GM12878 (cell line): Measurements from ENCODE around the gene HBP1. TPM values are rescaled to one million over a fixed set of nuclear protein-coding genes. Genes with fewer than 3 reads are reported as not detected.

Source experiments
- ATAC-seq: fragments of 200-7000 bp; cut with Tn5 transposase; 3 replicates; pipeline ENCODE4 v1.9.1; 2020; ENCODE audit warnings: mild to moderate bottlenecking, moderate library complexity
- BruUV-seq: library from RNA; stranded (reverse); fragments of 400-500 nt; replicated peaks from 2 replicates; lab custom pipeline; 2021; lab: Mats Ljungman, UMichigan
- CTCF ChIA-PET: fragments of 300-600 bp; sonication (Branson Sonifier 250); formaldehyde crosslinking; extraction: SDS; loops from one replicate; lab custom pipeline; 2021; ENCODE audit warnings: inconsistent platforms; lab: Yijun Ruan, JAX
- POLR2A ChIA-PET: fragments of 350-600 bp; formaldehyde crosslinking; extraction: SDS; loops from one replicate; lab custom pipeline; 2021; ENCODE audit warnings: inconsistent platforms; lab: Charles Lee
- RAD21 ChIA-PET: fragments of 300-600 bp; sonication (Branson Sonifier 250); formaldehyde crosslinking; loops from one replicate; lab custom pipeline; 2023; ENCODE audit warnings: antibody characterized with exemption; ENCODE audit not compliant: unreplicated experiment; lab: Charles Lee
- SMC1A ChIA-PET: fragments of 300-600 bp; sonication (Branson Sonifier 250); formaldehyde crosslinking; loops from one replicate; lab custom pipeline; 2023; ENCODE audit not compliant: unreplicated experiment, uncharacterized antibody; lab: Charles Lee
- DNase-seq: peaks from one replicate; pipeline ENCODE4 v3.0.0-alpha.2; 2011; ENCODE audit warnings: low read depth, low spot score
- FAIRE-seq: peaks from 3 replicates; lab custom pipeline; 2011; peaks lifted over from hg19 to GRCh38; lab: Jason Lieb, UNC
- H2AFZ ChIP-seq: 2 replicates; pipeline ENCODE4 v1.6.0; 2011; ENCODE audit warnings: low read depth, low read length, control low read depth; ENCODE audit not compliant: control insufficient read depth
- H3K27ac ChIP-seq: 2 replicates; pipeline ENCODE4 v1.5.1; 2011; ENCODE audit warnings: control low read depth; ENCODE audit not compliant: control insufficient read depth, insufficient read depth
- H3K27me3 ChIP-seq, 2 experiments: replicated peaks in 1 of 2; 2 replicates each; pipeline versions ENCODE4 v1.6.0 to v1.6.1; 2011; ENCODE audit warnings: low read length in 1 of 2; ENCODE audit not compliant: control insufficient read depth in 2 of 2, insufficient read depth in 2 of 2
- H3K36me3 ChIP-seq, 2 experiments: 2 replicates each; pipeline ENCODE4 v1.5.1; 2011; ENCODE audit warnings: low read length in 1 of 2; ENCODE audit not compliant: control insufficient read depth in 2 of 2, insufficient read depth in 2 of 2
- H3K4me1 ChIP-seq: 2 replicates; pipeline ENCODE4 v1.6.1; 2011; ENCODE audit warnings: mild to moderate bottlenecking, low read length, moderate library complexity, mixed read lengths; ENCODE audit not compliant: control insufficient read depth, insufficient read depth
- H3K4me2 ChIP-seq: 2 replicates; pipeline ENCODE4 v1.6.0; 2011; ENCODE audit warnings: control low read depth; ENCODE audit not compliant: control insufficient read depth, insufficient read depth
- H3K4me3 ChIP-seq: fragments of 200-600 bp; sonication (generic); 2 replicates; pipeline ENCODE4 v1.5.1; 2016
- H3K79me2 ChIP-seq: 2 replicates; pipeline ENCODE4 v1.6.0; 2011; ENCODE audit warnings: low read length; ENCODE audit not compliant: control insufficient read depth, insufficient read depth
- H3K9ac ChIP-seq: 2 replicates; pipeline ENCODE4 v1.8.0; 2011; ENCODE audit warnings: low read length, control low read depth, mixed read lengths; ENCODE audit not compliant: control insufficient read depth, insufficient read depth
- H3K9me3 ChIP-seq: replicated peaks from 3 replicates; pipeline ENCODE4 v1.5.1; 2011; ENCODE audit warnings: mild to moderate bottlenecking, low read length; ENCODE audit not compliant: control insufficient read depth, insufficient read depth
- H4K20me1 ChIP-seq: 2 replicates; pipeline ENCODE4 v1.6.0; 2011; ENCODE audit not compliant: control insufficient read depth, insufficient read depth
- BHLHE40 ChIP-seq, 2 experiments: fragments of 450-650 bp in 1 of 2; IDR thresholded peaks; 2 replicates each; pipeline ENCODE4 v1.6.1; 2011 to 2017; ENCODE audit warnings: low read depth in 2 of 2, borderline replicate concordance in 1 of 2, improper control_type of control experiment in 1 of 2, low read length in 1 of 2, mild to moderate bottlenecking in 1 of 2
- CBX3 ChIP-seq: fragments of 200-600 bp; sonication (generic); IDR thresholded peaks from 2 replicates; pipeline ENCODE4 v1.6.1; 2016; ENCODE audit warnings: low read depth, borderline replicate concordance
- DPF2 ChIP-seq: fragments of 450-650 bp; IDR thresholded peaks from 2 replicates; pipeline ENCODE4 v1.6.1; 2017; ENCODE audit warnings: mild to moderate bottlenecking
- ESRRA ChIP-seq: IDR thresholded peaks from 2 replicates; pipeline ENCODE4 v1.6.1; 2012; ENCODE audit warnings: mild to moderate bottlenecking, low read length, improper control_type of control experiment
- ETV6 ChIP-seq, 2 experiments: fragments of 450-650 bp in 1 of 2; IDR thresholded peaks in 1 of 2; conservative IDR thresholded peaks in 1 of 2; 2 replicates each; pipeline ENCODE4 v1.6.1; 2014; ENCODE audit warnings: antibody characterized with exemption in 1 of 2, borderline replicate concordance in 1 of 2, low read depth in 1 of 2, mild to moderate bottlenecking in 1 of 2, moderate library complexity in 1 of 2
- EZH2 ChIP-seq: IDR thresholded peaks from 2 replicates; pipeline ENCODE4 v1.6.1; 2012; ENCODE audit warnings: low read depth, mild to moderate bottlenecking, control low read depth, inconsistent platforms, low read length, borderline replicate concordance; ENCODE audit not compliant: control insufficient read depth
- FOXK2 ChIP-seq: fragments of 450-650 bp; IDR thresholded peaks from 2 replicates; pipeline ENCODE4 v1.6.1; 2017; ENCODE audit warnings: mild to moderate bottlenecking, moderate library complexity
- FOXM1 ChIP-seq: IDR thresholded peaks from 2 replicates; pipeline ENCODE4 v1.6.1; 2012; ENCODE audit warnings: low read depth, mild to moderate bottlenecking, inconsistent platforms, low read length, moderate library complexity
- GATAD2B ChIP-seq: fragments of 450-650 bp; conservative IDR thresholded peaks from 2 replicates; pipeline ENCODE4 v1.6.1; 2017; ENCODE audit warnings: low read depth, mild to moderate bottlenecking, moderate library complexity
- KDM1A ChIP-seq: fragments of 200-600 bp; sonication (generic); IDR thresholded peaks from 2 replicates; pipeline ENCODE4 v1.6.1; 2016; ENCODE audit warnings: borderline replicate concordance
- PML ChIP-seq: IDR thresholded peaks from 2 replicates; pipeline ENCODE4 v1.6.1; 2012; ENCODE audit warnings: low read length, inconsistent platforms
- POLR2AphosphoS2 ChIP-seq: IDR thresholded peaks from 2 replicates; pipeline ENCODE4 v1.6.1; 2011; ENCODE audit warnings: low read depth, mild to moderate bottlenecking, low read length, improper control_type of control experiment, moderate library complexity
- USF1 ChIP-seq: IDR thresholded peaks from 2 replicates; pipeline ENCODE4 v1.6.1; 2011; ENCODE audit warnings: borderline replicate concordance, low read depth, mild to moderate bottlenecking, moderate library complexity, mixed read lengths, low read length; ENCODE audit not compliant: insufficient read depth; ENCODE audit errors: extremely low read length
- WGBS: methylation state at CpG from one replicate; pipeline ENCODE4 v1.1.6; 2016; ENCODE audit warnings: low lambda C conversion rate; ENCODE audit not compliant: insufficient replicate concordance, insufficient coverage; ENCODE audit errors: missing lambda C conversion rate; 5-methylcytosine and 5-hydroxymethylcytosine counted together
- in situ Hi-C: fragments of 300-500 bp; cut with MboI; formaldehyde crosslinking; loops from 9 replicates; pipeline ENCODE4 v1.14.3; 2018; ENCODE audit warnings: mixed read lengths
- intact Hi-C: fragments of 100-400 bp; cut with micrococcal nuclease; formaldehyde crosslinking; loops from one replicate; pipeline ENCODE4 v1.14.2; 2022; ENCODE audit not compliant: unreplicated experiment
- polyA plus RNA-seq, 11 experiments: library from polyadenylated mRNA; depleted of rRNA in 4 of 11; unstranded in 6 of 11; stranded (reverse) in 5 of 11; fragments of >200 nt; fragmentation: Nextera tagmentation in 4 of 11; fragmentation: Illumina TruSeq in 1 of 11; extraction: Ambion mirVana in 4 of 11; extraction: Trizol in 1 of 11; gene quantifications; 1 replicate in 1 of 11; 2 replicates in 10 of 11; pipeline versions ENCODE4 v1.2.1 to v1.2.3, GENCODE V29; 2011 to 2016; ENCODE audit warnings: inconsistent platforms in 2 of 11, missing spikeins in 2 of 11, low read depth in 1 of 11
- total RNA-seq, 4 experiments: library from RNA; depleted of rRNA in 3 of 4; stranded (reverse); fragments of >200 nt in 3 of 4; fragmentation: Illumina TruSeq in 1 of 4; extraction: Trizol in 1 of 4; gene quantifications; 2 replicates each; pipeline versions ENCODE4 v1.2.1 to v1.2.3, GENCODE V29; 2013 to 2021
- TF ChIP-seq, protein P1 (sequence below): fragments of 450-650 bp; IDR thresholded peaks from 2 replicates; pipeline ENCODE4 v1.6.1; 2016; ENCODE audit warnings: mild to moderate bottlenecking, moderate library complexity, borderline replicate concordance
- TF ChIP-seq, protein P2 (sequence below), 3 experiments: IDR thresholded peaks in 2 of 3; conservative IDR thresholded peaks in 1 of 3; 2 replicates each; pipeline ENCODE4 v1.5.1; 2011; ENCODE audit warnings: low read depth in 3 of 3, low read length in 3 of 3, mild to moderate bottlenecking in 3 of 3, control low read depth in 2 of 3, moderate library complexity in 2 of 3, inconsistent platforms in 1 of 3, mixed read lengths in 1 of 3; ENCODE audit not compliant: control insufficient read depth in 2 of 3, insufficient read depth in 1 of 3; ENCODE audit errors: extremely low read depth in 1 of 3

HBP1 gene
- total and polyA plus RNA-seq, 10 of the 15 experiments (the other 5 are each of a cell fraction or from before 2014, with no cell fraction given) = 5.8 to 30.9 (median 9.4) TPM

DNA sequence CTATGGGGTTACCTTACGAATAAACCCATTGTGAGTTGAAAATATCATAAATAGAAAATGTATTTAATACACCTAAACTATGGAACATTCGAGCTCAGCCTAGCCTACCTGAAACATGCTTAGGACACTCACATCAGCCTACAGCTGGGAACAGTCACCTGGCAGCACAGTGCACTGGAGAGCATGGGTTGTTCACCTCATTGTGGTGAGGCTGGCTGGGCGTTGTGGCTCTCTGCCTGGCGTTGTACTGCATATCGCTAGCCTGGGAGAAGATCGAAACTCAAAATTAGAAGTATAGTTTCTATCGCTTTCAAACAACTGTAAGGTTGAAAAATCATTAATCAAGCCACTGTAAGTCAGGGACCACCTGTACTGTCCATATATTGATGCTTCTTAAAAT lies 17.3 kb upstream of the HBP1 start (continued):
- TF ChIP-seq, protein P1, sequence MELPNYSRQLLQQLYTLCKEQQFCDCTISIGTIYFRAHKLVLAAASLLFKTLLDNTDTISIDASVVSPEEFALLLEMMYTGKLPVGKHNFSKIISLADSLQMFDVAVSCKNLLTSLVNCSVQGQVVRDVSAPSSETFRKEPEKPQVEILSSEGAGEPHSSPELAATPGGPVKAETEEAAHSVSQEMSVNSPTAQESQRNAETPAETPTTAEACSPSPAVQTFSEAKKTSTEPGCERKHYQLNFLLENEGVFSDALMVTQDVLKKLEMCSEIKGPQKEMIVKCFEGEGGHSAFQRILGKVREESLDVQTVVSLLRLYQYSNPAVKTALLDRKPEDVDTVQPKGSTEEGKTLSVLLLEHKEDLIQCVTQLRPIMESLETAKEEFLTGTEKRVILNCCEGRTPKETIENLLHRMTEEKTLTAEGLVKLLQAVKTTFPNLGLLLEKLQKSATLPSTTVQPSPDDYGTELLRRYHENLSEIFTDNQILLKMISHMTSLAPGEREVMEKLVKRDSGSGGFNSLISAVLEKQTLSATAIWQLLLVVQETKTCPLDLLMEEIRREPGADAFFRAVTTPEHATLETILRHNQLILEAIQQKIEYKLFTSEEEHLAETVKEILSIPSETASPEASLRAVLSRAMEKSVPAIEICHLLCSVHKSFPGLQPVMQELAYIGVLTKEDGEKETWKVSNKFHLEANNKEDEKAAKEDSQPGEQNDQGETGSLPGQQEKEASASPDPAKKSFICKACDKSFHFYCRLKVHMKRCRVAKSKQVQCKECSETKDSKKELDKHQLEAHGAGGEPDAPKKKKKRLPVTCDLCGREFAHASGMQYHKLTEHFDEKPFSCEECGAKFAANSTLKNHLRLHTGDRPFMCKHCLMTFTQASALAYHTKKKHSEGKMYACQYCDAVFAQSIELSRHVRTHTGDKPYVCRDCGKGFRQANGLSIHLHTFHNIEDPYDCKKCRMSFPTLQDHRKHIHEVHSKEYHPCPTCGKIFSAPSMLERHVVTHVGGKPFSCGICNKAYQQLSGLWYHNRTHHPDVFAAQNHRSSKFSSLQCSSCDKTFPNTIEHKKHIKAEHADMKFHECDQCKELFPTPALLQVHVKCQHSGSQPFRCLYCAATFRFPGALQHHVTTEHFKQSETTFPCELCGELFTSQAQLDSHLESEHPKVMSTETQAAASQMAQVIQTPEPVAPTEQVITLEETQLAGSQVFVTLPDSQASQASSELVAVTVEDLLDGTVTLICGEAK = no peak
- no peak for TF ChIP-seq FOXM1
- TF ChIP-seq USF1 = no peak
- no peak for TF ChIP-seq GATAD2B
- no peak for TF ChIP-seq ETV6 (conservative IDR thresholded peaks at IDR 0.05 in 1 of 2, IDR thresholded peaks at IDR 0.05 in 1 of 2; ENCODE audit: borderline replicate concordance in 1 of 2, low read depth in 1 of 2)
- TF ChIP-seq, all 136 proteins: peak for 0

DNA sequence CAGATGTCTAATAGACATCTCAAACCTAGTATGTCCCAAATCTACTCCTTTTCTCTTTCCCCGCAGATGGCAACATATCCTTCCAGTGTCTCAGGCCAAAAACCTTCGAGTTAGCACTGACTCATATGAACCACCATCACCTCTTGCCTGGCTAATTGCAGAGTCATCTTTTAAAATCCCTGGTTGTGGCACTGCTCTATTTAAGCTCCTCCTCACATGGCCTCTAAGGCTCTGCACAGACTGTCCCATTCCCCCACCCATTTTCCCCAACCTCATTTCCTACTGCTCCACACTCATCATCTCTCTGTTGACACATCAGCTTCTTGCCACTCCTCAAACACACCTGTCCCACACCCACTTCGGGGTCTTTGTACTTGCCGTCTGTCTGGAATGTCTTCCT lies 16.8 kb upstream of the HBP1 start:
- in situ Hi-C loops (no loop called here), intact Hi-C loops (loop anchor here (10.0 kb wide), 2 partner anchors 487 to 977 kb away; partner anchors contain the start of gene CCDC71L)
- Histone ChIP-seq H3K4me2 (no peak overlapping the region), H4K20me1 (no peaks in the 10 kb centered on the region), H2AFZ (no peak overlapping the region), H3K9ac (no peak overlapping the region), H3K27ac (no peak overlapping the region), H3K4me3 (no peak overlapping the region), H3K27me3 (no peaks in the 10 kb centered on the region; a peak in 2 of 4 replicates), H3K79me2 (no peaks in the 10 kb centered on the region), H3K4me1 (no peaks in the 10 kb centered on the region), H3K9me3 (no peaks in the 10 kb centered on the region), H3K36me3 (no peaks in the 10 kb centered on the region)
- no TSS peak for BruUV-seq
- FAIRE-seq (no peak), DNase-seq (no peak), ATAC-seq (no peak)
- CTCF ChIA-PET = interaction anchor here (1.0 to 8.7 kb wide), 18 partner anchors 13 to 727 kb away, joined by 3 to 203 read pairs (median 4); no protein-coding TSS in a partner anchor
- POLR2A ChIA-PET = interaction anchor here (0.6 kb wide), 1 partner anchor 407 kb away, joined by 3 read pairs; no protein-coding TSS in a partner anchor
- WGBS = 30% methylated on average over 4 of the region's 4 CpGs
- SMC1A ChIA-PET = interaction anchor here (1.2 to 8.0 kb wide), 9 partner anchors 15 to 367 kb away, joined by 3 to 142 read pairs (median 5); partner anchors contain the start of gene HBP1
- RAD21 ChIA-PET = interaction anchor here (0.8 to 6.1 kb wide), 8 partner anchors 18 to 359 kb away, joined by 3 to 47 read pairs (median 4); no protein-coding TSS in a partner anchor
- TF ChIP-seq ESRRA (no peak), CBX3 (no peak), KDM1A (no peak), EZH2 (no peak), BHLHE40 (IDR thresholded peaks at IDR 0.05; ENCODE audit: borderline replicate concordance in 1 of 2, low read depth in 2 of 2, low read length in 1 of 2) (no peak), PML (no peak), FOXK2 (no peak), POLR2AphosphoS2 (no peak), DPF2 (no peak)
- TF ChIP-seq, protein P2, sequence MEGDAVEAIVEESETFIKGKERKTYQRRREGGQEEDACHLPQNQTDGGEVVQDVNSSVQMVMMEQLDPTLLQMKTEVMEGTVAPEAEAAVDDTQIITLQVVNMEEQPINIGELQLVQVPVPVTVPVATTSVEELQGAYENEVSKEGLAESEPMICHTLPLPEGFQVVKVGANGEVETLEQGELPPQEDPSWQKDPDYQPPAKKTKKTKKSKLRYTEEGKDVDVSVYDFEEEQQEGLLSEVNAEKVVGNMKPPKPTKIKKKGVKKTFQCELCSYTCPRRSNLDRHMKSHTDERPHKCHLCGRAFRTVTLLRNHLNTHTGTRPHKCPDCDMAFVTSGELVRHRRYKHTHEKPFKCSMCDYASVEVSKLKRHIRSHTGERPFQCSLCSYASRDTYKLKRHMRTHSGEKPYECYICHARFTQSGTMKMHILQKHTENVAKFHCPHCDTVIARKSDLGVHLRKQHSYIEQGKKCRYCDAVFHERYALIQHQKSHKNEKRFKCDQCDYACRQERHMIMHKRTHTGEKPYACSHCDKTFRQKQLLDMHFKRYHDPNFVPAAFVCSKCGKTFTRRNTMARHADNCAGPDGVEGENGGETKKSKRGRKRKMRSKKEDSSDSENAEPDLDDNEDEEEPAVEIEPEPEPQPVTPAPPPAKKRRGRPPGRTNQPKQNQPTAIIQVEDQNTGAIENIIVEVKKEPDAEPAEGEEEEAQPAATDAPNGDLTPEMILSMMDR (IDR thresholded peaks at IDR 0.05 in 2 of 3, conservative IDR thresholded peaks at IDR 0.05 in 1 of 3; ENCODE audit: control insufficient read depth in 2 of 3, extremely low read depth in 1 of 3, insufficient read depth in 1 of 3, low read depth in 3 of 3, low read length in 3 of 3) = no peak; a peak in 2 of 6 replicates
